GM19455 (cell line): Measurements from ENCODE around the gene UBE4B.
"Not testable (repeated sequence)": the region's sequence is repeated elsewhere in the genome, so short reads cannot be mapped to it uniquely, and the experiment has no call there.

Source experiments
- ATAC-seq: cut with Tn5 transposase; IDR thresholded peaks from one replicate; pipeline ENCODE4 v1.9.1; 2021; ENCODE audit not compliant: unreplicated experiment

The UBE4B gene

DNA sequence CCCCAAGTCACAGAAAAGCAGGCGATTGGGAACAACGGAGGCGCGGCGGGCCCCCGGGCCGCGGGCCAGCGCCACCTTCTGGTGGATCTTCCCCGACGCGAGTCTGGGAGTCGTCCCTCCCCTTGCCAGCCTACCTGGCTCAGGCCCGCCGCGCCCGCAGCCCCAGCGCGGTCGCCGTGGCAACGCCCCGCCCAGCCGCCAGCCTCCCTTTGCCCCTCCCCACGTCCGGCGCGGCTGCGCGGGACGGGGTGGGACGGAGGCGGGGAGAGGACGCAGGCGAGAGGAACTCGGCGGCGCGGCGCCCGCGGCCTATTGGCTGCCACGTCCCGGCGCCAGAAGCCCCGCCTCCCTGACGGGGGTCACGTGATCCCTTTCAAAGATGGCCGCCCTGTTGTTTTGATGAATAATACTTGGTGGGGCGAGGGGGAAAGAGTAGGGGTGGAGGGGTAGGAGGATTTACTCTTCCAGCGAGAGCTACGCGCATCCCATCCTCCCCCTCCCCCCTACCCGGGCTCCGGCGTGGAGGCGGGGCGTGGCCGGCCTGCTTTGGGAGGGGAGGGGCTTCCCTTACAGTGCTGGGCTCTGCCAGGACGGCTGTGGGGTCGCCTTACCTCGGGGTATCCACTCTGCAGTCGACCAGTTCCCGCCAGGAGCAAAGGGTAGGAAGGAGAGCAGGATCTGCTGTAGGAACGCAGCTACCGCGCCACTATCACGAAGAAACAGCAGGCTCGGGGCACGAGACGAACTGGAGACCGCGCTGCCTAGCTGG, at the start of gene UBE4B:
TSS of gene UBE4B (plus strand) at position 369 of the 769 bp plus-strand sequence. CDS start 713 bp downstream, outside the sequence.
- ATAC-seq, result peak; percentile 91

DNA sequence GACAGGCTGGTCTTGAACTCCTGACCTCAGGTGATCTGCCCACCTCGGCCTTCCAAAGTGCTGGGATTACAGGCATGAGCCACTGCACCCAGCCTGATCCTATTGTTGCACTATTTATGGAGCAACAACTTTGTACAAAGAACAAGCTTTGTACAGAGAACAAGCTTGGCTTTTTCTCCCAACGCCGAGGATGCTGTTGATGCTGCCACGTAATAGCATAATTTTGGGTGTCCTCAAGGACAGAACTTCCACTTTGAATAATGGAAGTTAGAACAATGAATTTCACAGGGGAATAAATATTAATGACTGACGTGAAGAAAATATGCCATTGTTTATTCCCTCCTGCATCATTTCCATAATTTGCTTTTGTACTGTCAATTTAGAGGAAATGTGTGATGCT, 48.5 kb upstream of the UBE4B start:
- no peak for ATAC-seq

DNA sequence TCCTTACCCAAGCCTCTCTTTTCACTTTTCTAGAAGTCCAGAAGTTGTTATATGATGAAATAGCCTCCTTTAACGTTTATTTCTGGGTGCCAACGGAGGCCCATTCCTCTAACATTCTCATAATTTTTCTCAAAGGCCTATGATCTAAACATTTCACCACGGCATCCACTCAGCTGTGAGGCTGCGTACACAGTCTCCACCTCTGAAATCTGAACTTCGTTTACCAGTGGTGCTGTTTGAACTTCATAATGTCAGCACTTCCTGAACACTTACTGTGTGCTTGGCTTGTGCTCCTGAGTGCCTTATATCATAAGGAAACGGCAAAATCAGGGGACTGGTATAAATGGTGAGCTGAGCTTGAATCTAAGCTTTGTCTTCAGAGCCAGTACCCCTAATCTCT, 47.8 kb upstream of the UBE4B start:
- ATAC-seq, result no peak

DNA sequence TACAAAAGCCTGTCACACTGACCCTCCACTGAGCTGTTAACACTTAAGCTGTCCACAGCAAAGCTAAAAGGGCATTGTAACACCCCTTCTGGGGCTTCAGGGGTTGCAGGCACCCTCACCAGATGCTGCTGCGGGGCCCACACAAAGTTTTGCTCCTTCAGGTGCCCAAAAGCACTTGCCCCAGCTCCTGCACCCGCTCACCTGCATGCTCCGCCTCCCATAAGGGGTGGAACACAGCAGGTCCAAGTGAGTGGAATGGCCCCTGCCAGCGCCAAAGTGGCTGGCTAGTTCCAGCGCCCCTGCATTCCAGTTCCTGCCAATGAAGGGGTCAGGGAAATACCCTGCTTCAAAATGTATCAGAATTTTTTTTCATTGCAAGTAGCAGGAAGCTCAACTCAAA, 43.0 kb upstream of the UBE4B start:
- no peak for ATAC-seq

DNA sequence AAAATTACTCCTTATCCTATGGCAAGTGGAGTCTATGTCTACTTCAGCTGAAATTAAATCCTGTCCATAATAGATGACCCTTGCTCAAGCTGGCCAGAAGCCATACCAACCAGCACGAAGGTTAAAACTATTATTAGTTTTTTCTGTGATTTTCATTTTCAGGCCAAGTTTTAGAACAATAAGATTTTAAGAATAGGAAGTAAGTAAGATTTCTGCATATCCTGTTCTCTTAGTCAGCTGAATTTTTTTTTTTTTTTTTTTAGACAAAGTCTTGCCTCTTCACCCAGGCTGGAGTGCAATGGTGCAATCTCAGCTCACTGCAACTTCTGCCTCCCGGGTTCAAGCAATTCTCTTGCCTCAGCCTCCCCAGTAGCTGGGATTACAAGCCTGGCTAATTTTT, 41.8 kb upstream of the UBE4B start:
- no peak for ATAC-seq

DNA sequence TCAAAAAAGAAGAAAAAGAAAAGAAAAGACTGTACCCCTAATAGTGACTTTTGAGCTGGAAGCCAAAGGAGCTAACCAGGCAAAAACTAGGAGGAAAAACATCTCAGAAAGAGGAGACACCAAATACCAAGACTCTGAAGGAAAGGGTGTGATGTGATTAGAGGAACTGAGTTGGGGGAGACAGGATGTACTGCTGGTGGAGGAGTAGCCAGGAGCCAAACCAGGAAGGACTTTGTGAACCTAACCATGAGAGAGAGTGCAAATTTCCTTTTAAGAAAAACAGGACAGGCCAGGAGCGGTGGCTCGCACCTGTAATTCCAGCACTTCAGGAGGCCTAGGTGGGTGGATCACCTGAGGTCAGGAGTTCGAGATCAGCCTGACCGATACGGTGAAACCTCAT, 39.8 kb upstream of the UBE4B start:
- ATAC-seq, result no peak

DNA sequence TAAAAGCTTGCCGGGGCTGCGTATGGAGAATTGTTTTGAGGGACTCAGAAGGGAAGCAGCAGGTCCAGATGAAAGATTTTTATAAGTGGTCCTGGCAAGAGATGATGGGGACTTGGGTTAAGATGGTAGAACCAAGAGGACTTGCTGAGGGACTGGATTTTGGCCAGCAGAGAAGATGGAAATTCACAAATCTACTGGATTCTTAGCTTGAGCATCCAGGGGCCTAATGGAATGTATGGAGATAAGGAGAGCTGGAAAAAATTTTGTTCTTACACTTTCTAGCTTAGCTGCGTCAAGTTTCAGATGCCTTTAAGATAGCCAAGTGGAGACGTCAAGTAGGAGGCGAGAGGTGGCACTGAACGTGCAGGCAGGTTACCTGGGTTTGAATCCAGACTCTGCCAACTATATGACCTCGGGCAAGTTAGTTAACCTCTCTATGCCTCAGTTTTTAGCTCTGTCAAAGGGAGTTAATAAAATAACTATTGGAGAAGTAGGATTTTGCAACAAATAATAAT, 39.1 kb upstream of the UBE4B start:
- no peak for ATAC-seq

DNA sequence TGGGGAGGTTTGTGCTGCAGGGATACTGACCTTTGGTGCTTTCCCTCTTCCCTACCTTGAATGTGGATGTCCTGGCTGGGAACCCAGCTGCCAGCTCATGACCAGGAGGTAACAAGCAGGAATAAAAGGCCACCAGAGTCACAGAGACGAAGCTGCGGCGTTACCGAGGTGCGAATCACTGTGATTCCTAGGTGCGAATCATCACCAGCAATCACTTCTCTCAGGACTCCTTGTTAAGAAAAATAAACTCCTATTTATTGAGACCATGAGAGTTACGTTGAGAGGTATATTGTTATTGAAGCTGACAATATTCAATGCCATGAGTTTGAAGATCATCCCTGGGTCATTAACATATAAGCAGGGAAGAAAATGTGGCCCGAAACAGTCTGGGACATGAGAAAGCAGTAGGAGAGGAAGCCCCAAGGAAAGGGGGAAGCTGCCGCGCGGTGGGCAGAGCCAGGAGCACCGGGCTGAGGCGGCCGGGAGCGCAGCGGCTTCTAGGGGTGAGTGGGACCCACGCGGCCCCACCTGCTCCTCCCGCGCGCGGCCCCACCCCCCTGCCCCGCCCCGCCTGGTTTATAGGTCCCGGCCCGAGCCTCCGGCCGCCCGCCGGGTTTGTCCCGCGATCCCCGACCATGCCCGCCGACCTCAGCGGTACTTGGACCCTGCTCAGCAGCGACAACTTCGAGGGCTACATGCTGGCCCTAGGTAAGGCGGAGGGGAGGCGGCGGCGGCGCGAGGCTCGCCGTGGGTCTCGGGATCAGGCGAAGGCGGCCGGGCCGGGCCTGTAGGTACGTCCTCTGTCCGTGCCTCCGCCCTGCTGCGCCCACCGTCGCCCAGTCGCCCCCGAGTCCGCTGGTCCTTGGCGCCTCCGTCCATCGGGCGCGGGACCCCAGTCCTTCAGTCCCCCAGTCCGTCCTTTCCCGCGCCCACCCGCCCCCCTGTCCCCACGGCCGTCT, 35.9 kb upstream of the UBE4B start, which contains the start of gene RBP7:
TSS of gene RBP7 (plus strand) at position 605 of the 959 bp plus-strand sequence. CDS start at position 636, 31 bp downstream.
- ATAC-seq, result no peak

DNA sequence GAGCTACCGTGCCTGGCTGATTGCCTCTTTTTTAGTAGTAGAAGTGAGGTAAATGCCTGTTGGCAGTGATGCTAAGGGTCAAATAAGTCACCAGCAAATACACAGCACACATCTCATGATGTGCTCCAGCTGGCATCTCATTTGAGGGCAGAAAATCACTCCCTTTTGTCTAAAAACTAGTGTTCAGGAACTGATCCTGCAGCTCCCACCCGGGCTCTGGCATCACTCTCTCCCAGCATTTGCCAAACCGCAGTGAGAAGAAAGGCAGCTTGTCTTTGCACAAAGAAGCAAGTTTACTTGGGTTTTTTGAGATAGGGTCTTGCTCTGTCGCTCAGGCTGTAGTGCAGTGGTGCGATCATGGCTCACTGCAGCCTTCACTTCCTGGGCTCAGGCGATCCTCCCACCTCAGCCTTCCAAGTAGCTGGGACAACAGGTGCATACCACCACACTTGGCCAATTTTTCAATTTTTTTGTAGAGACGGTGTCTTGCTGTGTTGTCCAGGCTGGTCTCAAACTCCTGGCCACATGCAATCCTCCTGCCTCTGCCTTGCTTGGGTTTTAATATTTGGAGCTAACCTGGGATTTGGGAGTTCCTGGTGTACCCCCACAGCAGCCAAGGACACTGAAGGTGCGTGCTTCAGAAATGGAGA, 31.6 kb upstream of the UBE4B start:
- ATAC-seq, result no peak

DNA sequence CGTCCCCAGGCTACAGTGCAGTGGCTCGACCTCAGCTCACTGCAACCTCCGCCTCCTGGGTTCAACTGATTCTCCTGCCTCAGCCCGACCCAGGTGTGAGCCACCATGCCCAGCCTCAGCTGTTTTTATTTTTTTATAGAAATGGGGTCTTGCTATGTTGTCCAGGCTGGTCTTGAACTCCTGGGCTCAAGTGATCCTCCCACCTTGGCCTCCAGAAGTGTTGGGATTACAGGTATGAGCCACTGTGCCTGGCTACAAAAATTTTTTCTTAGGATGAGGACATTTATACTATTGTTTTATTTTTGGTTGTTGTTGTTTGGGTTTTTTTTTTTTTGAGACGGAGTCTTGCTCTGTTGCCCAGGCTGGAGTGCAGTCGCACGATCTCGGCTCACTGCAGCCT, 27.5 kb upstream of the UBE4B start:
- ATAC-seq, result not testable (repeated sequence)

DNA sequence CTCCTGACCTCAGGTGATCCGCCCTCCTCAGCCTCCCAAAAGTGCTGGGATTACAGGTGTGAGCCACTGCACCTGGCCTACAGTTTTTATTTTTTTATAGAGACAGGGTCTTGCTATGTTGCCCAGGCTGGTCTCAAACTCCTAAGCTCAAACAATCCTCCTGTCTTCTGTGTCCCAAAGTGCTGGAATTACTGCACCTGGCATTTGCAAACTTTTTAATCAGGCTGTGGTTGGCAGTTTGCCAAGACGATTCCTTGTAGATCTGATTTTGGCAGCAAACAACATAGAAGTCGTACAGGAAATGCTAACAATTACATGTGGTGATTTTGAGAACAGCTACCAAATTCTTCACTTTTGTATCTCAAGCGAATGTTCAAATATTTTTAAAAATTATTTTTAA, 25.6 kb upstream of the UBE4B start:
- no peak for ATAC-seq

DNA sequence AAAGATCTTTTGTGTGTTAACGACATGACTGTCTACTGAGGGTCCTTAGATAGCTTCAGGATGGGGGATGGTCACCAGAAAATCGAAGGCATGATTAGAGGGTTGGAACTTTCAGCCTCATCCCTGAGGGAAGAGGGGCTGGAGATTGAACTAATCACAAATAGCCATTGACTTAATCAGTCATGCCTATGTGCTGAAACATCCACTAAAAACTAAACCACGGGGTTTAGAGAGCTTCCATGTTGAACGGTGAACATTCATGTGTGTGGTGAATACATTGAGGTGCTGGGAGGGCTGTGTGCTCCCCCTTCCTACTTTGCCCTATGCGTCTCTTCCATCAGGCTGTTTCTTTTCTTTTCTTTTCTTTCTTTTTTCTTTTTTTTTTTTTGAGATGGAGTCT, 18.7 kb upstream of the UBE4B start:
- no peak for ATAC-seq

DNA sequence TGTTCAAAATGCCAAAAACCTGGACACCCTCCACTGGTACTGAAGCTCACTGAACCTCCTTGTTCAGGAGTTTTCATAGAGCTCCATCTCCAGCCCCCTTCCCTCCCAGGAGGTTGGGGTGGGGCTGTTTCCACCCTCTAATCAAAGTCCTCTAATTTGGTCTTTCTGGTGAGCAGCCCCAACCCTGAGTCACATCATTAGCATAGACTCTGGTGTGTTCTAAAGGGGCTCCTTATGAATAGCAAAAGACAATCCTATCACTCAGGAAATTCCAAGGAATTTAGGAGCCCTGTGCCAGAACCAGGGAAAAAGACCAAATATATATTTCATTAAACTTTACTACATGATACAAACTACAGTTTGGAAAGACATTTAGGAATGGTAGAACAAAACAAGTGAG, 13.2 kb upstream of the UBE4B start:
- ATAC-seq, result no peak

DNA sequence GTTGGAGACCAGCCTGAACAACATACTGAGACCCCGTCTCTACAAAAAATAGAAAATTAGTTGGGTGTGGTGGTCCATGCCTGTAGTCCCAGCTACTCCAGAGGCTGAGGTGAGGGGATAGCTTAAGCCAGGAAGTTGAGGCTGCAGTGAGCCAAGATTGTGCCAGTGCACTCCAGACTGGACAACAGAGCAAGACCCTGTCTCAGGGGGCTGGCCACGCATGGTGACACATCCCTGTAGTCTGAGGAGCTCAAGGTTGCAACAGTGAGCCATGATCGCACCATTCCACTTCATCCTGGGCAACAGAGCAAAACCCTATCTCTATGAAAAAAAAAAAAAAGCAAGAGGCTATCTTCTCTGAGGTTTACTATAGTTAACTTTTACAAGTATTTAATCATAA, 12.7 kb upstream of the UBE4B start:
- ATAC-seq, result no peak

DNA sequence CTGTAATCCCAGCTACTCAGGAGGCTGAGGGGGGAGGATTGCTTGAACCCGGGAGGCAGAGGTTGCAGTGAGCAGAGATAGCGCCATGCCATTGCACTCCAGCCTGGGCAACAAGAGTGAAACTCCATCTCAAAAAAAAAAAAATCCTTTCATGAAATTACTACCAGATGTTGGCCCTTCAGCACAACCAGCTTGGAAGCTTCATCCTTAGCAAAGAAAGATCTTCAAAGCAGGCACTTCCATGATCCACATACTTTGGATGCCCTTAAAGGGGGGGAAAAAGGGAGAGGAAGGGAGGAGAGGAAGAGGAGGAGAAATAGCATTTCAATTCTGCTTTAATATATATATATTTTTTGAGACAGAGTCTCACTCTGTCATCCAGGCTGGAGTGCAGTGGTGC, 12.1 kb upstream of the UBE4B start:
- ATAC-seq, result not testable (repeated sequence)

DNA sequence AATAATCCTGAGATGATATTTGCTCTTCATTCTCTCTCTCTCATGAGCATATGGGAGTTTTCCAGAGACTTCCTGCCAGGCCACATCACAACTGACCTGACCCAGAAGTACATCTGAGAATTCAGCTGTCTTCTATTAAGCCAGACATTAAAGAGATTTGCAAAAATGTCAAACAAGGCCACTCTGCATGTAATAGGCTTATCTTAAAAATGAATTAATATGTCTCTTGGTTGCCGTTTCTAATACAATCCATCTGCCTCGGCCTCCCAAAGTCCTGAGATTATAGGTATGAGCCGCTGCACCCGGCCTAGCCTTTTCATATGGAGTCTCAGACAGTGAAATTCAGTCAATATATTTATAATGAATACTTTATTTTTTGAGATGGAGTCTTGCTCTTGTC, 10.8 kb upstream of the UBE4B start:
- not testable (repeated sequence) for ATAC-seq

DNA sequence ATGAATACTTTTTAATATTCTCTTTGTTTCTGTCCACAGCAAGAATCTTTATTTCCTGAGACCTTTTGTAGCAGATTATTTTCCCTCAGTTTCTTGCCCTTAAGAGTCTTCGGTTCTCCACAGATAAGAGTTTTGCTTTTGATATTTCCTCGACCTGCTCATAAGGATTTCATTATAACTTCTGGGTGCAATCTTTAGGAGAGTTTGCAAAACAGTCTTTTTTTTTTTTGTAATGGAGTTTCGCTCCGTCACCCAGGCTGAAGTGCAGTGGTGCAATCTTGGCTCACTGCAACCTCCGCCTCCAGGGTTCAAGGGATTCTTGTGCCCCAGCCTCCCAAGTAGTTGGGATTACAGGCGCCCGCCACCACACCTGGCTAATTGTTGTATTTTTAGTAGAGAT, 10.1 kb upstream of the UBE4B start:
- no peak for ATAC-seq

DNA sequence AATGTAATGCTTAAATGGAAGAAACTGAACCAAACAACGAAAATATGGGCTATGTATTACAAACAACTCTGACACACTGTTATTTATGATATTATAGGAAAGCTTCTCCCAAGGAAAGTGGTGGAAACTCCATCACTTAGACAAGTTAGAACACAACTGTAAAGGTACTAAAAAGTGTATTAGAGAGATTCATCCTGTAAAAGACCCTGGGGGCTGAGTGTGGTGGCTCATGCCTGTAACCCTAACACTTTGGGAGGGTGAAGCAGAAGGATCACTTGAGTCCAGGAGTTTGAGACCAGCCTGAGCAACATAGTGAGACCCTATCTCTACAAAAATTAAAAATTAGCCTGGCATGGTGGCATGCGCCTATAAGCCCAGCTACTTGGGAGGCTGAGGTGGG, 7.4 kb upstream of the UBE4B start:
- no peak for ATAC-seq

DNA sequence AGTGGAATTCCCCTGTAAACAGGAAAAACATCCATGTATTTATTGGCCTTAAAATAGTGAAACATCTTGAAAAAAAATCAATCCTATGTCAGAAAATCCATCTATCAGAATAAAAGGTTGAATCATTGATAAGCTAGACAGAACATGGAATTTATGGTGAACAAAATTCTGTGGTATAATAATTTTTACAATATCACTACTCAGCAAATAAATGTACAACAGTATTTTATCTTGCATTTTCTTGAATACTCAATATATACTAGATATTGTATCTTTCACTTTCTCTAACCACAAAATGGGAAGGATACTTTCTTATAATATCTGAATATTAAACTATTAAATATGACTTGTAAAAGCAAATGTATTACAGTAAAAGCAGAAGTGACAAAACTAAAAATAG, 5.7 kb upstream of the UBE4B start:
- ATAC-seq, result no peak

DNA sequence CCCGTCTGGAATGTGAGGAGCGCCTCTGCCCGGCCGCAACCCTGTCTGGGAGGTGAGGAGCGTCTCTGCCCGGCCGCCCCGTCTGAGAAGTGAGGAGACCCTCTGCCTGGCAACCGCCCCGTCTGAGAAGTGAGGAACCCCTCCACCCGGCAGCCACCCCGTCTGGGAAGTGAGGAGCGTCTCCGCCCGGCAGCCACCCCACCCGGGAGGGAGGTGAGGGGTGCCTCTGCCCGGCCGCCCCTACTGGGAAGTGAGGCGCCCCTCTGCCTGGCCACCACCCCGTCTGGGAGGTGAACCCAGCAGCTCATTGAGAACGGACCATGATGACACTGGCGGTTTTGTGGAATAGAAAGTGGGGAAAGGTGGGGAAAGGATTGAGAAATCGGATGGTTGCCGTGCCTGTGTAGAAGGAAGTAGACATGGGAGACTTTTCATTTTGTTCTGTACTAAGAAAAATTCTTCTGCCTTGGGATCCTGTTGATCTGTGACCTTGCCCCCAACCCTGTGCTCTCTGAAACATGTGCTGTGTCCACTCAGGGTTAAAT, 3.7 kb upstream of the UBE4B start:
- ATAC-seq, result not testable (repeated sequence)

DNA sequence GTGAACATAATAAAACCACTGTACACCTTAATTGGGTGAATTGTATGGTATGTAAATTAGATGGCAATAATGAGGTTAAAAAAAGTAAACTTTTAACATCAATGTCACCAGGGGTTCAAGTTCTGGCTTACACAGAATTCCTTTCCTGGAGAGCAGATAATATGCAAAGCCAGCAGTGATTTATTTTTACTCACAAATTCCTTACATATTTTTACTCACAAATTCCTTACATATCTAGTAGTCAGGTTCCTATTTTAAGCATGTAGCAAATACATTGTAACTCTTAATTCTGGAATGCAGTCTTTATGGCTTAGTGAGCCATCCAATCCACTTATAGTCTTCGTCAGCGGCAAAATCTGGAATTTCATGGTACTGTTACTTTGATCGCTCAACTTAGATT, 1.3 kb upstream of the UBE4B start:
- ATAC-seq, result no peak
